ENCODE measurements around the gene WDR55. TPM values are rescaled to one million over a fixed set of nuclear protein-coding genes. Genes with fewer than 3 reads are reported as not detected.
"Not testable (repeated sequence)": the region's sequence is repeated elsewhere in the genome, so short reads cannot be mapped to it uniquely, and the experiment has no call there.

Gene WDR55
- total RNA-seq, 1 experiment from 2014 or later: 20.8 TPM

DNA sequence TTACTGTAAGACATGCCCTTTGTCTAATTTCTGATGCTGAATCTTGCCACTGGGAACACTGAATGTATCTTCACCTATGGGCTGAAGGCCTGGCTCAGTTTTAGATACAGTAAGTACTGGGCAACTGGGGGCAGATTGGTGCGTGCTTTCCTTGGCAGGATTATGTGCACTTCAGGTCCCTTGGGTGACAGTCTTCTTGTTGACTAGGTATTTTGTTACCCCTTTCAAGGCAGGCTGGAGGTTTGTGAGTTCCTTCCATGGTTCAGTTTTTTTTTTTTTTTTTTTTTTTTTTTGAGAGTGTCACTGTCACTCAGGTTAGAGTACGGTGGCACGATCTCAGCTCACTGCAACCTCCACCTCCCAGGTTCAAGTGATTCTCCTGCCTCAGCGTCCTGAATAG, 43.1 kb downstream of the WDR55 start:
- DNase-seq (ENCODE audit: low read depth in 1 of 2, low spot score in 2 of 2): no peak
- Histone ChIP-seq H3K27ac (no peak overlapping the region), H3K27me3 (replicated peaks) (no peaks in the 10 kb centered on the region), H3K4me3 (no peak overlapping the region), H3K9me3 (replicated peaks) (no peaks in the 10 kb centered on the region), H3K36me3 (peaks cover 47% of the 10 kb centered on the region), H3K4me1 (replicated peaks) (peaks cover 17% of the 10 kb centered on the region)

- peaks cover 38% of the 10 kb centered on the region for H3K36me3 ChIP-seq
- not testable (repeated sequence) for H3K27ac ChIP-seq; H3K9me3 ChIP-seq (replicated peaks); DNase-seq (ENCODE audit: low read depth in 1 of 2, low spot score in 2 of 2); H3K27me3 ChIP-seq (replicated peaks); H3K4me3 ChIP-seq
- H3K4me1 ChIP-seq (replicated peaks): peaks cover 17% of the 10 kb centered on the region
Measured at GRCh38 chr5:140708787-140709186, 44.1 kb downstream of the WDR55 start.

- peak; percentile 99 for DNase-seq (ENCODE audit: low read depth in 1 of 2, low spot score in 2 of 2)
- Histone ChIP-seq H3K36me3 (peaks cover 16% of the 10 kb centered on the region), H3K27me3 (replicated peaks) (no peaks in the 10 kb centered on the region), H3K27ac (peak overlapping the region; percentile 62), H3K9me3 (replicated peaks) (no peaks in the 10 kb centered on the region), H3K4me1 (replicated peaks) (peaks cover 17% of the 10 kb centered on the region), H3K4me3 (peak overlapping the region; percentile 35)
Measured at GRCh38 chr5:140710899-140711552, 46.3 kb downstream of the WDR55 start.

DNA sequence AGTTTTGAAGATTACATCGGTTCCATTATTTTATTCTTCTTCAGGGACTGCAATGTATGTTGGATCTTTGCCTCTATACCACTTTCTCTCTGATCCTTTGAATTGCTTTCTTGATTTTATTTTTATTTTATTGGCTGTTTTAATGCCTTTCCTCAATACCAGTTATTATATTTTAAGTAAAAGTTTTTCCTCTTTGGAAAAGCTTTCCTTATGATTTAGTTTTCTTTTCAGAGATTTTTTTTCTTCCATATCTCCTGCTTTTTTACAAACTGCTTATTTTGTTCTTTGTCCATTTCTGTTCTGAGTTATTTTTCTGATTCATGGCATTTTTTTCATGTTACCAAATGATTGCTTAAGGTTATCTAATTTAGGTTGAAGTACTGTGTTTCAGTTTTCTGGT, 47.1 kb downstream of the WDR55 start:
- Histone ChIP-seq H3K4me1 (replicated peaks) (peaks cover 17% of the 10 kb centered on the region), H3K9me3 (replicated peaks) (no peaks in the 10 kb centered on the region)

DNA sequence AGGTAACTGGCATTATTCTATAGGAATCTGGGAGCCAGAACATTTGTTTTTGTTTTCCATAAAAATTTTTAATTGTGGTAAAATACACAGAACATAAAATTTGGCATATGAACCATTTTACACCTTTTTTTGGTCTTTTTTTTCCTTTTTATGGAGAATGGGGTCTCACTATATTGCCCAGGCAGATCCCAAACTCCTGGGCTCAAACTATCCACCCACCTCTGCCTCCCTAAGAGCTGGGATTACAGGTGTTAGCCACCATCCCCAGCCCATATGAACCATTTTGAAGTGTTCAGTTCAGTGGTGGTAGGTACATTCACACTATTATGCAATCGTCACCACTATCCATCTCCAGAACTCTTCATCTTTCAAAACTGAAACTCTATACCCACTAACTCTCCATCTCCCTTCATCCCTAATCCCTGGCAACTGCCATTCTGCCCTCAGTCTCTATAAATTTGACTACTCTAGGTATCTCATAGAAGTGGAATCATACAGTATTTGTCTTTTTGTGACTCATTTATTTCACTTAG, 48.9 kb downstream of the WDR55 start:
- Histone ChIP-seq H3K4me3 (no peak overlapping the region), H3K27ac (no peak overlapping the region), H3K27me3 (replicated peaks) (no peaks in the 10 kb centered on the region), H3K9me3 (replicated peaks) (no peaks in the 10 kb centered on the region), H3K36me3 (no peaks in the 10 kb centered on the region), H3K4me1 (replicated peaks) (peaks cover 21% of the 10 kb centered on the region)
- no peak for DNase-seq (ENCODE audit: low read depth in 1 of 2, low spot score in 2 of 2)

More for the DNA sequence above, 47.1 kb downstream of the WDR55 start:
- no peaks in the 10 kb centered on the region for H3K27me3 ChIP-seq (replicated peaks)
- H3K27ac ChIP-seq: no peak overlapping the region
- peaks cover 9% of the 10 kb centered on the region for H3K36me3 ChIP-seq
- no peak overlapping the region for H3K4me3 ChIP-seq
- DNase-seq (ENCODE audit: low read depth in 1 of 2, low spot score in 2 of 2): no peak

GRCh38 chr5:140716238-140716637, 51.5 kb downstream of the WDR55 start:
- not testable (repeated sequence) for H3K27me3 ChIP-seq (replicated peaks); H3K4me1 ChIP-seq (replicated peaks); H3K9me3 ChIP-seq (replicated peaks); H3K27ac ChIP-seq; H3K36me3 ChIP-seq; H3K4me3 ChIP-seq
- peak in 1 of 2 experiments; percentile 25 for DNase-seq (ENCODE audit: low read depth in 1 of 2, low spot score in 2 of 2)

- Histone ChIP-seq H3K27ac (peak overlapping the region; percentile 62), H3K27me3 (replicated peaks) (no peaks in the 10 kb centered on the region), H3K4me3 (peak overlapping the region; percentile 19), H3K9me3 (replicated peaks) (no peaks in the 10 kb centered on the region), H3K36me3 (no peaks in the 10 kb centered on the region), H3K4me1 (replicated peaks) (peaks cover 4% of the 10 kb centered on the region)
- DNase-seq (ENCODE audit: low read depth in 1 of 2, low spot score in 2 of 2): no peak
Measured at GRCh38 chr5:140718266-140718592, 53.5 kb downstream of the WDR55 start.

DNA sequence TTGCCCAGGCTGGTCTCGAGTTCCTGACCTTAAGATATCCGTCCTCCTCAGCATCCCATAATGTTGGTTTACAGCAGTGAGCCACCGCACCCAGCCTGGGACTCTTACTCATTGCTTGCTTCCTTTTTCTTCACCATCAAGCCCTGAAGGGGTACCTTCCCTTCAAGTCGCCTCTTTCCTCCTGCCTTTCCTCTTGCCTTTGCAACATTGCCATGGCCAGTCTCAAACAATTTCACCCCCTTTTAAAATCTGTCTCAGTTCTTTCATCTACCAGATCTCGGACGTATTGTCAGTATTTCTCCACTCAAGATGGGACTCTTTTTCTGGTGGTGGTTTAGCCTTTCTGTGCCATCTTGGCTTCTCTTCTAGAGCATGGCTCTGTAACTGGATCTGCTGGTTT, 56.0 kb downstream of the WDR55 start:
- not testable (repeated sequence) for H3K27ac ChIP-seq; H3K27me3 ChIP-seq (replicated peaks); H3K36me3 ChIP-seq; H3K4me1 ChIP-seq (replicated peaks); H3K4me3 ChIP-seq; H3K9me3 ChIP-seq (replicated peaks)
- peak in 1 of 2 experiments; percentile 28 for DNase-seq (ENCODE audit: low read depth in 1 of 2, low spot score in 2 of 2)

- not testable (repeated sequence) for H3K9me3 ChIP-seq (replicated peaks); H3K4me3 ChIP-seq; H3K27me3 ChIP-seq (replicated peaks); H3K27ac ChIP-seq; H3K36me3 ChIP-seq; H3K4me1 ChIP-seq (replicated peaks); DNase-seq (ENCODE audit: low read depth in 1 of 2, low spot score in 2 of 2)
Measured at GRCh38 chr5:140721395-140721794, 56.7 kb downstream of the WDR55 start.

Other genes starting within 250 kb of the WDR55 start
- 1.4 TPM in 1 of 2 replicates, not detected in the other for gene EIF4EBP3, start 117.2 kb upstream of the WDR55 start, total RNA-seq (2014; rRNA removed; shearing (Covaris generic))
- gene SRA1, start 107.4 kb upstream of the WDR55 start, total RNA-seq (2014; rRNA removed; shearing (Covaris generic)): 76.0 and 81.9 TPM in 2 replicates
- 12.0 and 16.2 TPM in 2 replicates for gene APBB3, start 100.3 kb upstream of the WDR55 start, total RNA-seq (2014; rRNA removed; shearing (Covaris generic))
- gene SLC35A4, start 100.1 kb upstream of the WDR55 start, total RNA-seq (2014; rRNA removed; shearing (Covaris generic)): 56.7 and 65.8 TPM in 2 replicates
- 7.6 and 10.3 TPM in 2 replicates for gene CD14, start 31.7 kb upstream of the WDR55 start, total RNA-seq (2014; rRNA removed; shearing (Covaris generic))
- gene TMCO6, start 25.5 kb upstream of the WDR55 start, total RNA-seq (2014; rRNA removed; shearing (Covaris generic)): 17.9 and 100 TPM in 2 replicates
- gene NDUFA2, start 17.3 kb upstream of the WDR55 start, total RNA-seq (2014; rRNA removed; shearing (Covaris generic)): 125 and 176 TPM in 2 replicates
- 130 and 154 TPM in 2 replicates for gene IK, start 17.1 kb upstream of the WDR55 start, total RNA-seq (2014; rRNA removed; shearing (Covaris generic))
- gene DND1, start 8.7 kb downstream of the WDR55 start, total RNA-seq (2014; rRNA removed; shearing (Covaris generic)): 0.16 and 1.2 TPM in 2 replicates
- gene HARS1, start 26.5 kb downstream of the WDR55 start, total RNA-seq (2014; rRNA removed; shearing (Covaris generic)): 133 and 135 TPM in 2 replicates
- gene HARS2, start 26.6 kb downstream of the WDR55 start, total RNA-seq (2014; rRNA removed; shearing (Covaris generic)): 51.8 and 53.0 TPM in 2 replicates
- gene ZMAT2, start 35.5 kb downstream of the WDR55 start, total RNA-seq (2014; rRNA removed; shearing (Covaris generic)): 99.1 and 114 TPM in 2 replicates
- not detected in 2 replicates for gene PCDHA1, start 121.2 kb downstream of the WDR55 start, total RNA-seq (2014; rRNA removed; shearing (Covaris generic))
- gene PCDHA2, start 129.9 kb downstream of the WDR55 start, total RNA-seq (2014; rRNA removed; shearing (Covaris generic)): not detected in 2 replicates
- 0.05 TPM in 1 of 2 replicates, not detected in the other for gene PCDHA3, start 136.2 kb downstream of the WDR55 start, total RNA-seq (2014; rRNA removed; shearing (Covaris generic))
- 0.50 TPM in 1 of 2 replicates, not detected in the other for gene PCDHA4, start 142.2 kb downstream of the WDR55 start, total RNA-seq (2014; rRNA removed; shearing (Covaris generic))
- not detected in 2 replicates for gene PCDHA5, start 156.7 kb downstream of the WDR55 start, total RNA-seq (2014; rRNA removed; shearing (Covaris generic))
- gene PCDHA6, start 163.1 kb downstream of the WDR55 start, total RNA-seq (2014; rRNA removed; shearing (Covaris generic)): not detected in 2 replicates
- gene PCDHA7, start 169.4 kb downstream of the WDR55 start, total RNA-seq (2014; rRNA removed; shearing (Covaris generic)): 0.03 TPM in 1 of 2 replicates, not detected in the other
- gene PCDHA8, start 176.3 kb downstream of the WDR55 start, total RNA-seq (2014; rRNA removed; shearing (Covaris generic)): 0.13 TPM in 1 of 2 replicates, not detected in the other
- gene PCDHA9, start 183.5 kb downstream of the WDR55 start, total RNA-seq (2014; rRNA removed; shearing (Covaris generic)): under 0.01 TPM in 1 of 2 replicates, not detected in the other
- not detected in 2 replicates for gene PCDHA10, start 191.0 kb downstream of the WDR55 start, total RNA-seq (2014; rRNA removed; shearing (Covaris generic))
- gene PCDHA11, start 204.1 kb downstream of the WDR55 start, total RNA-seq (2014; rRNA removed; shearing (Covaris generic)): not detected in 2 replicates
- gene PCDHA12, start 210.4 kb downstream of the WDR55 start, total RNA-seq (2014; rRNA removed; shearing (Covaris generic)): not detected in 2 replicates
- gene PCDHA13, start 217.2 kb downstream of the WDR55 start, total RNA-seq (2014; rRNA removed; shearing (Covaris generic)): not detected in 2 replicates